Hepatocyte (in vitro differentiated cells): ENCODE measurements around the gene BLOC1S3. TPM values are rescaled to one million over a fixed set of nuclear protein-coding genes. Genes with fewer than 3 reads are reported as not detected.

Experiments
- DNase-seq: peaks from one replicate; pipeline ENCODE4 v3.0.0-alpha.2; 2016; ENCODE audit warnings: low spot score
- H2AFZ ChIP-seq: fragments of 200-600 bp; sonication (generic); 2 replicates; pipeline ENCODE4 v1.6.0; 2016; ENCODE audit warnings: antibody characterized with exemption, mild to moderate bottlenecking
- H3K27ac ChIP-seq: fragments of 200-600 bp; sonication (generic); 2 replicates; pipeline ENCODE4 v1.5.1; 2016; ENCODE audit warnings: mild to moderate bottlenecking
- H3K27me3 ChIP-seq: fragments of 200-600 bp; sonication (generic); 2 replicates; pipeline ENCODE4 v1.6.1; 2016
- H3K36me3 ChIP-seq: fragments of 200-600 bp; sonication (generic); replicated peaks from 2 replicates; pipeline ENCODE4 v1.5.1; 2016; ENCODE audit warnings: low read depth; ENCODE audit not compliant: insufficient read depth
- H3K4me1 ChIP-seq: fragments of 200-600 bp; sonication (generic); 2 replicates; pipeline ENCODE4 v1.5.1; 2016; ENCODE audit warnings: mild to moderate bottlenecking, moderate library complexity; ENCODE audit not compliant: insufficient read depth
- H3K4me2 ChIP-seq: fragments of 200-600 bp; sonication (generic); 2 replicates; pipeline ENCODE4 v1.6.0; 2016
- H3K4me3 ChIP-seq: fragments of 200-600 bp; sonication (generic); 2 replicates; pipeline ENCODE4 v1.5.1; 2016; ENCODE audit warnings: mild to moderate bottlenecking
- H3K79me2 ChIP-seq: fragments of 200-600 bp; sonication (generic); 2 replicates; pipeline ENCODE4 v1.6.0; 2017; ENCODE audit warnings: mild to moderate bottlenecking
- H3K9me2 ChIP-seq: fragments of 200-600 bp; sonication (generic); replicated peaks from 2 replicates; pipeline ENCODE4 v1.6.0; 2017; ENCODE audit warnings: mild to moderate bottlenecking; ENCODE audit not compliant: insufficient read depth
- H3K9me3 ChIP-seq: fragments of 200-600 bp; sonication (generic); 2 replicates; pipeline ENCODE4 v1.5.1; 2016; ENCODE audit warnings: low read depth, mild to moderate bottlenecking
- H4K20me1 ChIP-seq: fragments of 200-600 bp; sonication (generic); 2 replicates; pipeline ENCODE4 v1.6.0; 2016; ENCODE audit warnings: mild to moderate bottlenecking; ENCODE audit not compliant: insufficient read depth, poor library complexity, severe bottlenecking
- EZH2 ChIP-seq: fragments of 200-600 bp; sonication (generic); IDR thresholded peaks from 2 replicates; pipeline ENCODE4 v1.6.1; 2016; ENCODE audit warnings: antibody characterized with exemption, mild to moderate bottlenecking, borderline replicate concordance
- EZH2phosphoT487 ChIP-seq: fragments of 200-600 bp; sonication (generic); IDR thresholded peaks from one replicate; pipeline ENCODE4 v1.6.1; 2018; ENCODE audit warnings: antibody characterized with exemption, mild to moderate bottlenecking, low read depth, moderate library complexity; ENCODE audit not compliant: unreplicated experiment, severe bottlenecking
- WGBS: methylation state at CpG from one replicate; pipeline ENCODE4 v1.1.6; 2016; ENCODE audit warnings: low lambda C conversion rate; ENCODE audit errors: missing lambda C conversion rate; 5-methylcytosine and 5-hydroxymethylcytosine counted together
- polyA plus RNA-seq: library from polyadenylated mRNA; unstranded; fragments of >200 nt; fragmentation: Nextera tagmentation; extraction: Ambion mirVana; gene quantifications from 2 replicates; pipeline ENCODE4 v1.2.1, GENCODE V29; 2016
- total RNA-seq: library from RNA; depleted of rRNA; stranded (reverse); fragments of >200 nt; gene quantifications from 2 replicates; pipeline ENCODE4 v1.2.3, GENCODE V29; 2014
- TF ChIP-seq, protein P1 (sequence below): fragments of 200-600 bp; sonication (generic); IDR thresholded peaks from 2 replicates; pipeline ENCODE4 v1.5.1; 2016; ENCODE audit warnings: antibody characterized with exemption, mild to moderate bottlenecking; ENCODE audit not compliant: poor library complexity

The BLOC1S3 gene
- total and polyA plus RNA-seq, 2 experiments from 2014 or later, result 8.4 to 17.1 TPM

DNA sequence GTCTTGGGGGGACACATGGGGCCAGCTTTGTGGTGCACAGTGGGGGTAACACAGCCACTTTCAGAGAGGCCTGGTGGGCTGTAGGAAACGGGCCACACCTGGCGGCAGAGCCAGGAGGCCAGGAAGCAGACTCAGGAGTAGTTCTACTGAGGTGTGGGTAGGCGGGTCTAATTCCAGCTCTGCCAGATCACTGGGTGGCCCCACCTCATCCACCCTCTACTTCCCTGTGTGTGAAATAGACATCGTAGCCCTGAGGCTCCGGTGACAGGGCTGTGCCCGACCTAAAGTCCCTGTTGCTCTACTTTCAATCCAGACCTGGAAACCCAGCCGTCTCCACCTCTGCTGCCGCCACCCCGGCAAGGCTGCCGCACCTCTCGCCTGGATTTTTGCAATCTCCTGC lies 21.8 kb upstream of the BLOC1S3 start:
- WGBS, result 76% methylated on average over 11 of the region's 11 CpGs
- Histone ChIP-seq H3K4me2 (no peak overlapping the region), H3K27me3 (peaks cover 17% of the 10 kb centered on the region)

DNA sequence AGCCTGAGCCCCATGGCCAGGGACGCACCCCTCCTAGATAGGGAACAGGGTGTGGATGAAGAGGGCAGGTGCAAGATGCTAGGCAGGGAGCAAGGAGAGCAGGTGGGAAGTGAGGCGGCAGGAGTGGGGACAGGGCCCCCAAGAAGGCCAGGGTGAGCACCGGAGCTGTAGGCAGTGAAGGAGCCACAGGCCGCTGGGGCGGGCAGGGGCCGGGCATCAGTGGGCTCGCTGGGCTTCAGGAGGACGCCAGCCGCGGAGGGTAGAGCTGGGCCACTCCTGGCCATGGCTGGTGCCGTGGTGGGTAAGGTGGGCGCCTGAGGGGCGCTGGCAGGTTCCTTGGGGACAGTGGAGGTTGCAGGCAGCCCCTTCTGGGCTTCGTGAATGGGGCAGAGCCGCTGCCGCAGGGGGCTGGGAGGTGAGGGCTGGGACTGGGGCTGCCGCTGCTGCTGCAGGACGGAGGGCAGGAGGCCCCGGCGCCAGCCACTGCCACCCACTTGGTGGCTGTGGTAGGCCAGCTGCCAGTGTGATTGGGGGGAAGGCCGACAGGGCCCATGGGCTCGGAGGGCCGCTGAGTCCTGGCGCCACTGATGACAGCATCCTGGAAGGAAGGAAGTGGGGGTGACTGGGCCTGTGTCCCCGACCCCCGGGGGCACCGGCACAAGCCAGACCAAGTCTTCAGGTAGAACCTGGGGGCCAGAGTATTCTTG lies 19.9 kb upstream of the BLOC1S3 start:
- H3K27me3 ChIP-seq, result no peaks in the 10 kb centered on the region
- TF ChIP-seq EZH2 (no peak), EZH2phosphoT487 (no peak)
- TF ChIP-seq, protein P1, sequence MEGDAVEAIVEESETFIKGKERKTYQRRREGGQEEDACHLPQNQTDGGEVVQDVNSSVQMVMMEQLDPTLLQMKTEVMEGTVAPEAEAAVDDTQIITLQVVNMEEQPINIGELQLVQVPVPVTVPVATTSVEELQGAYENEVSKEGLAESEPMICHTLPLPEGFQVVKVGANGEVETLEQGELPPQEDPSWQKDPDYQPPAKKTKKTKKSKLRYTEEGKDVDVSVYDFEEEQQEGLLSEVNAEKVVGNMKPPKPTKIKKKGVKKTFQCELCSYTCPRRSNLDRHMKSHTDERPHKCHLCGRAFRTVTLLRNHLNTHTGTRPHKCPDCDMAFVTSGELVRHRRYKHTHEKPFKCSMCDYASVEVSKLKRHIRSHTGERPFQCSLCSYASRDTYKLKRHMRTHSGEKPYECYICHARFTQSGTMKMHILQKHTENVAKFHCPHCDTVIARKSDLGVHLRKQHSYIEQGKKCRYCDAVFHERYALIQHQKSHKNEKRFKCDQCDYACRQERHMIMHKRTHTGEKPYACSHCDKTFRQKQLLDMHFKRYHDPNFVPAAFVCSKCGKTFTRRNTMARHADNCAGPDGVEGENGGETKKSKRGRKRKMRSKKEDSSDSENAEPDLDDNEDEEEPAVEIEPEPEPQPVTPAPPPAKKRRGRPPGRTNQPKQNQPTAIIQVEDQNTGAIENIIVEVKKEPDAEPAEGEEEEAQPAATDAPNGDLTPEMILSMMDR, result no peak

More for the DNA sequence above, 21.8 kb upstream of the BLOC1S3 start:
- no peaks in the 10 kb centered on the region for H3K9me2 ChIP-seq
- no peaks in the 10 kb centered on the region for H3K79me2 ChIP-seq
- no peak overlapping the region for H3K27ac ChIP-seq
- TF ChIP-seq EZH2phosphoT487, result no peak
- no peak for TF ChIP-seq EZH2
- TF ChIP-seq, protein P1, result no peak
- DNase-seq, result no peak
- peaks cover 15% of the 10 kb centered on the region for H3K4me1 ChIP-seq
- H2AFZ ChIP-seq, result no peak overlapping the region
- no peaks in the 10 kb centered on the region for H4K20me1 ChIP-seq
- no peaks in the 10 kb centered on the region for H3K9me3 ChIP-seq
- no peaks in the 10 kb centered on the region for H3K36me3 ChIP-seq
- no peak overlapping the region for H3K4me3 ChIP-seq

DNA sequence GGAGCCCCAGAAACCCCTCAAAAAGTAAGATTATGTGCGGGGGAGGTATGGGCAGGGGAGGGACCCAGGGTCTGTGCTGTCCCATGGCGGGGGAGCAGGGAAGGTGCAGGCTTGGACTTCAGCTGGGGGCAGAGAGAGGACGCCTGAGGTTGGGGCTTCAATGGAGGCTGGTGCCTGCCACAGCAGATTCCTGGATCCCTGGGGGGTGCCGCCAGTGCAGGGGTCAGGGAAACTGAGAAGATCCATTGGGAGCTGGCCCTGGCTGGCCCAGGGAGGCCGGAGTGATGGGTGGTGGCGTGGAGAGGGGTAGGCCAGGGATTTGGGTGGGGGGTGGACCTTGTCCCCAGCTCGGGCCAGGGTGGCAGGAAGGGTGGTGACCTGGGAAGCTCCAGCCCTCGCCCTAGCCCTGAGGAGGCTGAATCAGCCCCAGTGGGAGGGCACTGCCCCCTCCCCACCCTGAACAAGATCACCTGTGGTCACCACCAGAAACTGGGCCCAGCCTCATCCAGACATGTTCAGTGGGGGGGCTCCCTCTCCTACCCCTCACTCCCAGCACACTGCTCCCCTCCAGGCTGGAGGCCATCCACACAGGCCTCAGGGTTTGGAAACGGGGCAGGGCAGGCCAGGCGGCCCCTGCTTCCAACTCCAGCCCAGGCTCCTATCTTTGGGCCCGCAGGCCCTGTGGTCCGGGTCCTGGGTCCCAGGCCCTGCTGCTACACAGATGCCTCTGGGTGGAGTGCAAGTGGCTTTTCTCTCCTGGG lies 19.2 kb upstream of the BLOC1S3 start:
- Histone ChIP-seq H3K27me3 (no peaks in the 10 kb centered on the region), H4K20me1 (no peaks in the 10 kb centered on the region), H3K9me3 (no peaks in the 10 kb centered on the region), H3K4me3 (no peak overlapping the region), H3K36me3 (no peaks in the 10 kb centered on the region), H3K27ac (no peak overlapping the region), H2AFZ (no peak overlapping the region), H3K4me1 (peaks cover 3% of the 10 kb centered on the region), H3K79me2 (no peaks in the 10 kb centered on the region), H3K4me2 (no peak overlapping the region), H3K9me2 (no peaks in the 10 kb centered on the region)
- no peak for DNase-seq
- no peak for TF ChIP-seq EZH2phosphoT487
- 89% methylated on average over 11 of the region's 12 CpGs for WGBS

More for the DNA sequence above, 19.9 kb upstream of the BLOC1S3 start:
- H4K20me1 ChIP-seq, result no peaks in the 10 kb centered on the region
- H3K9me3 ChIP-seq, result no peaks in the 10 kb centered on the region
- H3K4me2 ChIP-seq, result no peak overlapping the region
- 95% methylated on average over 20 of the region's 27 CpGs for WGBS
- peaks cover 6% of the 10 kb centered on the region for H3K4me1 ChIP-seq
- no peak overlapping the region for H3K27ac ChIP-seq
- DNase-seq, result no peak
- no peak overlapping the region for H3K4me3 ChIP-seq
- no peaks in the 10 kb centered on the region for H3K36me3 ChIP-seq
- H3K9me2 ChIP-seq, result no peaks in the 10 kb centered on the region
- no peaks in the 10 kb centered on the region for H3K79me2 ChIP-seq
- no peak overlapping the region for H2AFZ ChIP-seq

DNA sequence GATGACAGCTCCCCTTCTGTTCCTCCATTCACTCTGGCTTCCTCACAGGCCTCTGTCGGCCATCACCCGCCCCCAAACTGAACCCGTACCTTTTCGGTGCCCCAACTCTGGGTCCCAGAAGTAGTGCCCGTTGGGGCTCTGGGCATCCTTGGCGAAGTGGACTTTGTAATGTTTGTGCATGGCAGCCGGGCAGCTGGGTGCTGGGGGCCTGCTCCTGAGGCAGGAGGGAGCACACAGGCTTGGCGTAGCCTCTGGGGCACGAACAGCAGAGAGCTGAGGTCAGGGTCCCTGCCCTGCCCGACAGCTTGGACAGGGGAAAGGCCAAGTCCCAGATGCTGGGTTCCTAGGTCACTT lies 18.6 kb upstream of the BLOC1S3 start:
- Histone ChIP-seq H3K9me2 (no peaks in the 10 kb centered on the region), H2AFZ (no peak overlapping the region), H3K27me3 (no peaks in the 10 kb centered on the region), H3K4me1 (peaks cover 9% of the 10 kb centered on the region), H3K4me2 (no peak overlapping the region), H4K20me1 (no peaks in the 10 kb centered on the region), H3K27ac (no peak overlapping the region), H3K4me3 (no peak overlapping the region), H3K79me2 (no peaks in the 10 kb centered on the region), H3K9me3 (no peaks in the 10 kb centered on the region), H3K36me3 (no peaks in the 10 kb centered on the region)
- DNase-seq, result no peak
- 91% methylated on average over 10 of the region's 10 CpGs for WGBS
- TF ChIP-seq, protein P1, result no peak
- no peak for TF ChIP-seq EZH2phosphoT487
- no peak for TF ChIP-seq EZH2
